GM04504 (cell line): Measurements from ENCODE around the gene PON1.

Source experiments
- DNase-seq: peaks from one replicate; pipeline ENCODE4 v3.0.0-alpha.2; 2012; ENCODE audit warnings: low read depth

The PON1 gene

GRCh38 chr7:95317546-95317945, 6.8 kb downstream of the PON1 start:
- DNase-seq: no peak

- DNase-seq: no peak
Observed at GRCh38 chr7:95316588-95316987, 7.7 kb downstream of the PON1 start.

GRCh38 chr7:95312561-95312960, 11.8 kb downstream of the PON1 start:
- no peak for DNase-seq

GRCh38 chr7:95311389-95311788, 12.9 kb downstream of the PON1 start:
- no peak for DNase-seq

GRCh38 chr7:95309951-95310350, 14.4 kb downstream of the PON1 start:
- DNase-seq: no peak

GRCh38 chr7:95304990-95305389, 19.3 kb downstream of the PON1 start:
- DNase-seq: no peak

- DNase-seq: no peak
Observed at GRCh38 chr7:95303013-95303905, 21.1 kb downstream of the PON1 start.

GRCh38 chr7:95298091-95298490, 26.2 kb downstream of the PON1 start:
- no peak for DNase-seq

GRCh38 chr7:95297041-95297440, 27.3 kb downstream of the PON1 start:
- no peak for DNase-seq

- DNase-seq: no peak
Observed at GRCh38 chr7:95296456-95296855, 27.9 kb downstream of the PON1 start.

GRCh38 chr7:95295397-95295796, 28.9 kb downstream of the PON1 start:
- no peak for DNase-seq

- DNase-seq: no peak
Observed at GRCh38 chr7:95290166-95290830, 34.0 kb downstream of the PON1 start.

GRCh38 chr7:95286096-95286495, 38.2 kb downstream of the PON1 start:
- no peak for DNase-seq

- DNase-seq: no peak
Observed at GRCh38 chr7:95279417-95279816, 44.9 kb downstream of the PON1 start.

GRCh38 chr7:95276114-95276513, 48.2 kb downstream of the PON1 start:
- DNase-seq: no peak

- no peak for DNase-seq
Observed at GRCh38 chr7:95269640-95270039, 54.7 kb downstream of the PON1 start.

GRCh38 chr7:95267754-95268153, 56.6 kb downstream of the PON1 start:
- DNase-seq: no peak

- DNase-seq: no peak
Observed at GRCh38 chr7:95265634-95266033, 58.7 kb downstream of the PON1 start.

GRCh38 chr7:95264363-95264891, 59.9 kb downstream of the PON1 start:
- DNase-seq: no peak

GRCh38 chr7:95263785-95264362, 60.5 kb downstream of the PON1 start:
- no peak for DNase-seq

GRCh38 chr7:95262875-95263274, 61.5 kb downstream of the PON1 start:
- DNase-seq: no peak

GRCh38 chr7:95261895-95262415, 62.4 kb downstream of the PON1 start:
- no peak for DNase-seq

- no peak for DNase-seq
Observed at GRCh38 chr7:95255691-95256090, 68.6 kb downstream of the PON1 start.
